Astrocyte of the hippocampus (primary cell): ENCODE results near the gene OVOL3.
"Not testable (repeated sequence)": the region's sequence is repeated elsewhere in the genome, so short reads cannot be mapped to it uniquely, and the experiment has no call there.

ENCODE experiments used
- DNase-seq: peaks from one replicate; pipeline ENCODE4 v3.0.0; 2011; ENCODE audit warnings: low read depth, low spot score

Gene OVOL3

DNA sequence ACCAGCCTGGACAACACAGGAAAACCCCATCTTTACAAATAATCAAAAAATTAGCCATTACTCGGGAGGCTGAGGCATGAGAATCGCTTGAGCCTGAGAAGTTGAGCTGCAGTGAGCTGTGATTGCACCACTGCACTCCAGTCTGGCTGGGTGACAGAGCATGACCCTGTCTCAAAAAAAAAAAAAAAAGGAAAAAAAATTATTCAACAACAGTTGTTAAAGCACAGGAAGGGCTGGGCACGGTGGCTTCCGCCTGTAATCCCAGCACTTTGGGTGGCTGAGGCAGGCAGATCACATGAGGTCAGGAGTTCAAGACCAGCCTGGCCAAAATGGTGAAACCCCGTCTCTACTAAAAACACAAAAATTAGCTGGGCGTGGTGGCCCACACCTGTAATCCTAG lies 20.3 kb downstream of the OVOL3 start:
- not testable (repeated sequence) for DNase-seq

GRCh38 chr19:36134867-36135266 lies 23.9 kb downstream of the OVOL3 start:
- DNase-seq = not testable (repeated sequence)

GRCh38 chr19:36136964-36137686 lies 26.2 kb downstream of the OVOL3 start:
- DNase-seq = peak; percentile 90

DNA sequence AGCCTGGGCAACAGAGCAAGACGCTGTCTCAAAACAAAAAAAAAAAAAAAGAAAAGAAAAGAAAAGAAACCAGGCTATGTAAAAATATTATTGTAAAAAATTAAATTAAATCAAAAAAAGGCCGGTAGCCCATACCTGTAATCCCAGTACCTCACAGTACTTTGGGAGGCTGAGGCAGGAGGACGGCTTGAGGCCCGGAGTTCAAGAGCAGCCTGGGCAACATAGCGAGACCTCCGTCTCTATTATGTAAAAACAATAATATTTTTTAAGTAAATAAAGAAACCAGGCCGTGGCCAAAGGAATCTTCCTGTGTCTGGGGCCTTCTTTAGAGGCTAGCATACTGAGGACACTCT lies 28.2 kb downstream of the OVOL3 start:
- DNase-seq = no peak

DNA sequence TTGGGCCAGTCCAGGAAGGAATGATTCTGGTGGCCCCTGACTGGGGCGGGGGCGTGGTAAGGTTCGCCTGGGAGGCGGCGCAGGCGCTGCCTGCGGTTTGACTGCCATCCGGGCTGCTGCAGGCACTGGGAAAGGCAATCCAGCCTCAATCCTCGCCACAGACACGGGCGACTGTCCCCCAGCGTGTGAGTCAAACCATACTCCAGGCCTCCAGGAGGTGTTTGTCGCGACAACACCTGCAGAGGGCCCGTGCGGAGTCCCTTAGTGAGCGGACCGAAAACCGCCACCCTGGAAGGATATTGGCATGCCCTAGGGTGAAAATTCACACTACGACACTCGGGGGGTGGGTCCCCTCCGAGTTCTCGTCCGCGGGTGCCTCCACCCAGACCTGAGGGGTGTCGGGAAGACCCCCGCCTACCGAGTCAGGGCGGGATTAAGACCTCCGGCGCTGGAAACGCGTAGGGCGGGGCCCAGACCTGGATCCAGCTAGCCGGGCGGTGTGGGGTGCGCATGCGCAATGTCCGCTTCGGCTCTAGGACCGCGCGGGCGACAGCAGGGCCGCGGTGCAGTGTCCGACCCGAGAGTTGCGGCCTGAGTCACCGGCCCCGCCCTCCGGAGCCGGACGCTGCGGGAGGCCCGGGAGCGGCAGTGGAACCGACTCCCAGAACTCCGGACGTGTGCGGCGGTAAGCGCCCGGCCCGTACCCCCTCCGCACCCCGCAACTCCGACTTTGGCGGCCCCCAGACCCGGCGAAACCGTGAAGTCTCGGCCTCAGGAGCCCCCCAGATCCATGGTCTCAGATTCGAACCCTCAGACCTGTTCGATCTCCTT lies 28.7 kb downstream of the OVOL3 start, which contains the start of gene CAPNS1:
Gene CAPNS1, plus strand, starts transcription at position 594 of the 831 bp plus-strand sequence. CDS start 946 bp downstream, outside the sequence.
- DNase-seq = peak; percentile 99

DNA sequence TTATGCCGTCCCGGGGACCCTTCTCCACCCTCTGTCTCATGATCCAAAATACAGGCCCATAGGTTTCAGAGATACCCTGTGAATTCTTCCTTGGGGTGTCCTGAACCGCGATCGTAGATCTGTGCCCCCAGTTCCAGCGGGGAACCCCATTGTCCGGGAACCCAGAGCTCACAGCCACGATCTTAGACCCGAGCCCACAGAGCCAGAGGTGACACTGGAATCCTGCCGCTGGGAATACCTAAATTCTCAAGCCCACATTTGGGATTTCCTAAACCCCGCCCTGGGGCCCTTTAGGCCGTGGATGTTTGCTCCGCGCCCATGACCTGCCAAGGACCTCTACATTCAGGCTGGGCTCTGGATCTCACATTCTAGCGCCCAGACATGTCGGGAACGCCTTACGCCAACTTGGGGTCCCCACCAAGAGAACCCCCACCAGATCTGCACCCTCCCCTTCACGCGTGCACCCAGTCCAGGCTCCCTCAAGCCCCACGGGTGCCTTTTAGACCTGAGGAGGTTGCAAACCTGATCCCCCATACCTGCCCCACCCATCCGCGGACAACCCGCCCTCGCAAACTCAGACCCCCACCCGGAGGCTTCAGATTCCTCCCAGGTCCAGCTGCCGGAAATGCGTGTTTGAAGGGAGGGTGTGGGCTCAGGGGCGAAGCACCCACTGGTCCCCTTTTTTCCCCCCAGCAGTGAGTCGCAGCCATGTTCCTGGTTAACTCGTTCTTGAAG lies 29.5 kb downstream of the OVOL3 start:
- peak; percentile 75 for DNase-seq

DNA sequence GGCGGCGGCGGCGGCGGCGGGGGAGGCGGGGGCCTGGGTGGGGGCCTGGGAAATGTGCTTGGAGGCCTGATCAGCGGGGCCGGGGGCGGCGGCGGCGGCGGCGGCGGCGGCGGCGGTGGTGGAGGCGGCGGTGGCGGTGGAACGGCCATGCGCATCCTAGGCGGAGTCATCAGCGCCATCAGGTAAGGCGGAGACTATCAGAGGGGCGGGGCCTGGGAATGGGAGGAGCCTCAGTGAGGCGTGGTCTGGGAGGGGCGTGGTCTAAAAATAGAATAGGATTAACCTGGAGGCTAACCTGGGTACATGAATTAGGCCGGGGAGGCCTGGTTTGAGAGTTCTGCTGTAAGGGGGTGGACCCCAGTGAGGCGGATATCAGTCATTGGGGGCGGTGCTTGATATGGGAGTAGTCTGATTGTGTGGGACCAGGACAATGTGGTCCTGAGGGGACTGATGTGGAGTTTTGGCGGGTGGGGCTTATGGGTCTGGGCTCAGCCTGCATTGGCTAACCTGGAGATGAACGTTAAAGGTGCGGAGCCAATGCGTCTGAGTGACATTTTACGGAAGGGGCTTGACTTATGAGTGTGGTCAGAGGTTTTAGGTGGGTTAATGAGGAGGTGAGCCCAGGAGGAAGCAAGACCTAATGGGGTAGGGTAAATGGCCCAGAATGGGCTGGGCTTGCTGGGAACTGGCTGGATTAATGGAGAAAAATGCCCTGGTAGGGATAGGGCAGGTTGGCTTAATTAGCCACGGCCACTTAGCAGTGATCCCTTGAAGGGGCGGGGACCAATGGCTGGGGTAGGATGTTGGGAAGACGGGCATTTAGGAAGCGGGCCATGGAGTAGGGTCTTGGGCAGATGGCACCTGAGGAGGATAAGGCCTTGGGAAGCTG lies 30.3 kb downstream of the OVOL3 start:
- peak; percentile 94 for DNase-seq

DNA sequence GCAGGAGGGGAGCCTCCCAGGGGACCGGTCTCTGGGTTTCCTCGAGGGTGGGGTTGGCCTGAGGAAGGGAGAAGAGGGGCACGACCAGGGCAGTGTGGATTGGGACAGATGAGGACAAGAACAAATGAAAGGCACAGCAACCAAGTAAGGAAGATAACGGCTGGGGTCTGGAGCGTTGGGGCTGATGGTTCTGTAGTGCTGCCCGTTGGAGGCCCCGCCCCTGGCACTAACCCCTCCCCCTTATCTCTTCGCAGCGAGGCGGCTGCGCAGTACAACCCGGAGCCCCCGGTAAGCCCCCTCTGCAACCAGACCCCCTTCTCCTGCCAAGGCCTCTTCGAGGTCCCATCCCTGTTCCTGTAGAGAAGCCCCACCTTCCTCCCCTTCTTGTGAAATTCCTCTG lies 31.1 kb downstream of the OVOL3 start:
- no peak for DNase-seq

- no peak for DNase-seq
Observed at GRCh38 chr19:36142496-36142895, 31.6 kb downstream of the OVOL3 start.

DNA sequence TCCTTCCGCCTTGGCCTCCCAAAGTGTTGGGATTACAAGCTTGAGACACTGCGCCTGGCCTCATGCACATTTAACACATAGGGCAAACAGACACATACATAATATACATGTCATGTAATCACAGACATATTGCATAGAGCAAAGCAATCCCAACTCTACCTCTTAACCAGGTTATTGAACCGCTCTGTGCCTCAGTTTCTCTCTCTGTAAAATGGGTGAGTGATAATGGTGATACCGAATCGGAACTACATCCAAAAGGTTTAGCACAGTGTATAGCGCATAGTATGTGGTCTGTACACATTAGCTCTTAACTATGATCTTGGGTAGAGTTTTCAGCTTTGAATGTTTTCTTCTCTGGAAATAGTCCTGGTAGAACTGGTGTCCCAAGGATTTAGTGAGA lies 33.7 kb downstream of the OVOL3 start:
- no peak for DNase-seq

GRCh38 chr19:36149673-36150406 lies 38.9 kb downstream of the OVOL3 start:
- no peak for DNase-seq

GRCh38 chr19:36150586-36150985 lies 39.6 kb downstream of the OVOL3 start:
- DNase-seq = no peak

GRCh38 chr19:36151144-36152018 lies 40.4 kb downstream of the OVOL3 start:
- DNase-seq = no peak

- DNase-seq = no peak
Observed at GRCh38 chr19:36152019-36152351, 41.0 kb downstream of the OVOL3 start.

DNA sequence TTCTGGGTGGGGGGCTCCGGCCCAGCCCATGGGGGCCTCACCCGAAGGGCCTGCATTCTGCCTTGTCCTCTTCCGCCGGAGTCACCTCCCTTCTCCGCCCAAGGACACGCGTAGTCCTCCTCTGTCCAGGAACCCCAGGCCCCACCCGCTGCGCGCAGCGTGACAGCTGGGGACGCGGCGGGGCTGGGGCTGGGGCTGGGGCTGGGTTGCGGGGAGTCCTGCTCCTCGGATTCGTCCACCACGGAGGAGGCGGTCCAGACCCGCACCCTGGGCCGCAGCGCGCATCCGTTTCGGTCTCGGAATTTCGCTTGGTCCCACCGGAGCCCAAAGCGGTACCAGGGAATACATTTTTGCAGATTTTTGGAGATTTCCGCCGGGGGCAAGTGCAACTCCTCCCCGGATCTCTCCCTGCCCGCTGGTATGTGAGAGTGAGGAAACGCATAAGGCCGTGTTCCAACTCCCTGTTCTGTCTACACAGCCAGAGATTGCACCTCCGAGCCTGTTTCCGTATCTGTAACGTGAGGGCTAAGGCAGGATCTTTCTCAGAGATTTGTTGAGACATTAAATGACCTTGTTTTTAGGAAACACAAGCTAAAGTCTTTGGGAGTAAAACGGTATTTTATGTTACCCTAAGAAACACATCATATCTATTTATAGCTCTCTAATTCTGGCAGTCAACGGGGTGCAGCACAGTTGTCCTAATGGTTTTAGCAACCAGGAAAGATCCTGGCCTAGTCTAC lies 41.6 kb downstream of the OVOL3 start, which contains the start of gene COX7A1:
Gene COX7A1, minus strand, starts transcription at position 96 of the 740 bp plus-strand sequence. Its CDS starts 40 bp downstream, at position 56.
- no peak for DNase-seq

- DNase-seq = no peak
Observed at GRCh38 chr19:36153126-36153525, 42.2 kb downstream of the OVOL3 start.

DNA sequence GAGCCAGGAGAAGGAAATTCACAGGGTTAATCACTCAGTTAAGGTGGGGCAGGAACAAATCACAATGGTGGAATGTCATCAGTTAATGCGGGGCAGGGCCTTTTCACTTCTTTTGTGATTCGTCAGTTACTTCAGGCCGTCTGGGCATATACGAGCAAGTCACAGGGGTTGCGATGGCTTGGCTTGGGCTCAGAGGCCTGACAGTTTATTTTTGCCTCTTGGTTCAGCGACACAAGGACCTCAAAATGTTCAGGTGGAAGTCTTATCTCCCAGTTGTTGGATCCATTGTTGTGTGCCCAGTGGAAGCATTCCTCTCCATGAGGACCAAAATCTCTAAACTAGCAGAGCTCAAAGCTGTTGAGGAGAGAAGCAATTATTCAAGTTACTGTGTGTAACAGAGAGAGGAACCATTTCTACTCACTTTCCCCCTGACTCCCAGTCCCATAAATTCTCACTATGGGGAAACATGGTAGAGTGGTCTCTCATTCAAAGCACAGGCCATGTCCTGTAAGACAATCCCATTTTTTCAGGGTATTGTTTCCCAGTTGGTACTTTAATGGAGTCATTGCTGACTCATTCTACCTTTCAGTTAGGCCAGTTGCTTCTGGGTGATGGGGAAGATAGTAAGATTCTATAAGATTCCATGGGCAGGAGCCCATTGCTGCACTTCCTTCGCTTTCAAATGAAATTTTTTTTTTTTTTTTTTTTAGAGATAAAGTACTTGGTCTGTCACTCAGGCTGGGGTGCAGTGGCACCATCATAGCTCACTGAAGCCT lies 50.1 kb downstream of the OVOL3 start:
- no peak for DNase-seq
